A549 (cell line): ENCODE measurements around the gene CBLN1.

Experiments used
- CBX8 ChIP-seq: fragments of 200-600 bp; sonication (generic); IDR thresholded peaks from 2 replicates; pipeline ENCODE4 v1.6.1; 2016
- CTCF ChIP-seq: fragments of >200 bp; sonication (Bioruptor Twin); formaldehyde crosslinking; IDR thresholded peaks from 3 replicates; pipeline ENCODE4 v1.5.1; 2016
- E2F6 ChIP-seq: IDR thresholded peaks from 2 replicates; pipeline ENCODE4 v1.6.1; 2012; ENCODE audit warnings: low read depth, borderline replicate concordance
- EHMT2 ChIP-seq: fragments of 200-600 bp; sonication (generic); IDR thresholded peaks from 2 replicates; pipeline ENCODE4 v1.6.1; 2016; ENCODE audit warnings: antibody characterized with exemption, low read depth, mild to moderate bottlenecking, moderate library complexity
- HOXA7 ChIP-seq: fragments of 250-450 bp; sonication (Bioruptor Pico); IDR thresholded peaks from 2 replicates; pipeline ENCODE4 v1.5.0; 2020; ENCODE audit warnings: mild to moderate bottlenecking, moderate library complexity
- NFE2L2 ChIP-seq: fragments of 150-350 bp; conservative IDR thresholded peaks from 2 replicates; pipeline ENCODE4 v1.6.1; 2014; ENCODE audit warnings: low read length
- POLR2A ChIP-seq: IDR thresholded peaks from 2 replicates; pipeline ENCODE4 v1.6.1; 2012; ENCODE audit warnings: mild to moderate bottlenecking, low read length
- RARB ChIP-seq: fragments of 250-450 bp; sonication (Bioruptor Pico); IDR thresholded peaks from 2 replicates; pipeline ENCODE4 v1.8.0; 2021; ENCODE audit warnings: mild to moderate bottlenecking, moderate library complexity
- REST ChIP-seq: fragments of 200-600 bp; sonication (generic); IDR thresholded peaks from 2 replicates; pipeline ENCODE4 v1.6.1; 2016; ENCODE audit warnings: antibody characterized with exemption, mild to moderate bottlenecking, moderate library complexity
- RFX5 ChIP-seq: fragments of 450-650 bp; IDR thresholded peaks from 2 replicates; pipeline ENCODE4 v1.7.1; 2014; ENCODE audit warnings: antibody characterized with exemption, mild to moderate bottlenecking, moderate library complexity
- SMC3 ChIP-seq: fragments of >200 bp; sonication (Bioruptor Twin); formaldehyde crosslinking; IDR thresholded peaks from 3 replicates; pipeline ENCODE4 v1.6.1; 2018; ENCODE audit warnings: inconsistent platforms
- TFCP2L1 ChIP-seq: fragments of 250-450 bp; sonication (Bioruptor Pico); IDR thresholded peaks from 2 replicates; pipeline ENCODE4 v1.5.0; 2021; ENCODE audit warnings: mild to moderate bottlenecking
- USF2 ChIP-seq: fragments of 450-650 bp; IDR thresholded peaks from 2 replicates; pipeline ENCODE4 v1.6.1; 2014; ENCODE audit warnings: antibody characterized with exemption
- ZFP36 ChIP-seq: fragments of 450-650 bp; IDR thresholded peaks from 2 replicates; pipeline ENCODE4 v1.6.1; 2014; ENCODE audit warnings: borderline replicate concordance; ENCODE audit not compliant: partially characterized antibody

GRCh38 chr16:49281843-49282642, 405 bp upstream of the CBLN1 start:
- TF ChIP-seq E2F6, result peak; percentile 56
- no peak for TF ChIP-seq RFX5
- peak; percentile 53; the same call in 2 of the 3 replicates for TF ChIP-seq CTCF
- TF ChIP-seq POLR2A, result no peak
- TF ChIP-seq HOXA7 (CRISPR knock-in tag), result no peak
- TF ChIP-seq USF2, result no peak
- TF ChIP-seq SMC3, result no peak
- no peak for TF ChIP-seq REST
- TF ChIP-seq TFCP2L1 (CRISPR knock-in tag), result no peak
- TF ChIP-seq ZFP36, result no peak
- TF ChIP-seq CBX8, result no peak
- no peak for TF ChIP-seq RARB (CRISPR knock-in tag)
- no peak for TF ChIP-seq NFE2L2
- TF ChIP-seq EHMT2, result no peak
